ENCODE results near the gene BMPR1B.

BMPR1B gene

GRCh38 chr4:95155759-95156451 lies 398.1 kb downstream of the BMPR1B start:
- Histone ChIP-seq H3K27me3 (ENCODE audit: insufficient read depth, poor library complexity, severe bottlenecking) (no peaks in the 10 kb centered on the region), H3K4me3 (replicated peaks; ENCODE audit: insufficient read depth, low read length) (no peak overlapping the region), H3K27ac (replicated peaks) (no peak overlapping the region)
- TF ChIP-seq GABPA (IDR thresholded peaks at IDR 0.05; ENCODE audit: low read depth): no peak
- no peak for TF ChIP-seq SPI1 (IDR thresholded peaks at IDR 0.05; ENCODE audit: borderline replicate concordance, low read depth)
- TF ChIP-seq, protein P1, sequence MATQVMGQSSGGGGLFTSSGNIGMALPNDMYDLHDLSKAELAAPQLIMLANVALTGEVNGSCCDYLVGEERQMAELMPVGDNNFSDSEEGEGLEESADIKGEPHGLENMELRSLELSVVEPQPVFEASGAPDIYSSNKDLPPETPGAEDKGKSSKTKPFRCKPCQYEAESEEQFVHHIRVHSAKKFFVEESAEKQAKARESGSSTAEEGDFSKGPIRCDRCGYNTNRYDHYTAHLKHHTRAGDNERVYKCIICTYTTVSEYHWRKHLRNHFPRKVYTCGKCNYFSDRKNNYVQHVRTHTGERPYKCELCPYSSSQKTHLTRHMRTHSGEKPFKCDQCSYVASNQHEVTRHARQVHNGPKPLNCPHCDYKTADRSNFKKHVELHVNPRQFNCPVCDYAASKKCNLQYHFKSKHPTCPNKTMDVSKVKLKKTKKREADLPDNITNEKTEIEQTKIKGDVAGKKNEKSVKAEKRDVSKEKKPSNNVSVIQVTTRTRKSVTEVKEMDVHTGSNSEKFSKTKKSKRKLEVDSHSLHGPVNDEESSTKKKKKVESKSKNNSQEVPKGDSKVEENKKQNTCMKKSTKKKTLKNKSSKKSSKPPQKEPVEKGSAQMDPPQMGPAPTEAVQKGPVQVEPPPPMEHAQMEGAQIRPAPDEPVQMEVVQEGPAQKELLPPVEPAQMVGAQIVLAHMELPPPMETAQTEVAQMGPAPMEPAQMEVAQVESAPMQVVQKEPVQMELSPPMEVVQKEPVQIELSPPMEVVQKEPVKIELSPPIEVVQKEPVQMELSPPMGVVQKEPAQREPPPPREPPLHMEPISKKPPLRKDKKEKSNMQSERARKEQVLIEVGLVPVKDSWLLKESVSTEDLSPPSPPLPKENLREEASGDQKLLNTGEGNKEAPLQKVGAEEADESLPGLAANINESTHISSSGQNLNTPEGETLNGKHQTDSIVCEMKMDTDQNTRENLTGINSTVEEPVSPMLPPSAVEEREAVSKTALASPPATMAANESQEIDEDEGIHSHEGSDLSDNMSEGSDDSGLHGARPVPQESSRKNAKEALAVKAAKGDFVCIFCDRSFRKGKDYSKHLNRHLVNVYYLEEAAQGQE (IDR thresholded peaks at IDR 0.05; ENCODE audit: insufficient replicate concordance, low read depth): no peak
- TF ChIP-seq POLR2AphosphoS5 (IDR thresholded peaks at IDR 0.05; ENCODE audit: low read depth): no peak
- TF ChIP-seq CTCF (IDR thresholded peaks at IDR 0.05; ENCODE audit: insufficient read depth, low read length): peak; percentile 12
- no peak for DNase-seq (ENCODE audit: low read depth in 1 of 2, low spot score in 1 of 2)

- Histone ChIP-seq H3K4me3 (replicated peaks; ENCODE audit: insufficient read depth, low read length) (no peak overlapping the region), H3K27ac (replicated peaks) (no peak overlapping the region), H3K27me3 (ENCODE audit: insufficient read depth, poor library complexity, severe bottlenecking) (no peaks in the 10 kb centered on the region)
- TF ChIP-seq GABPA (IDR thresholded peaks at IDR 0.05; ENCODE audit: low read depth): no peak
- TF ChIP-seq, protein P1 (IDR thresholded peaks at IDR 0.05; ENCODE audit: insufficient replicate concordance, low read depth): no peak
- no peak for TF ChIP-seq POLR2AphosphoS5 (IDR thresholded peaks at IDR 0.05; ENCODE audit: low read depth)
- no peak for TF ChIP-seq SPI1 (IDR thresholded peaks at IDR 0.05; ENCODE audit: borderline replicate concordance, low read depth)
- TF ChIP-seq CTCF (IDR thresholded peaks at IDR 0.05; ENCODE audit: insufficient read depth, low read length): no peak
- DNase-seq (ENCODE audit: low read depth in 1 of 2, low spot score in 1 of 2): no peak
Measured at GRCh38 chr4:95156452-95156765, 398.7 kb downstream of the BMPR1B start.

- Histone ChIP-seq H3K4me3 (replicated peaks; ENCODE audit: insufficient read depth, low read length) (no peak overlapping the region), H3K27ac (replicated peaks) (no peak overlapping the region), H3K27me3 (ENCODE audit: insufficient read depth, poor library complexity, severe bottlenecking) (no peaks in the 10 kb centered on the region)
- no peak for DNase-seq (ENCODE audit: low read depth in 1 of 2, low spot score in 1 of 2)
- TF ChIP-seq POLR2AphosphoS5 (IDR thresholded peaks at IDR 0.05; ENCODE audit: low read depth): no peak
- TF ChIP-seq SPI1 (IDR thresholded peaks at IDR 0.05; ENCODE audit: borderline replicate concordance, low read depth): no peak
- TF ChIP-seq CTCF (IDR thresholded peaks at IDR 0.05; ENCODE audit: insufficient read depth, low read length): no peak
- no peak for TF ChIP-seq GABPA (IDR thresholded peaks at IDR 0.05; ENCODE audit: low read depth)
- TF ChIP-seq, protein P1 (IDR thresholded peaks at IDR 0.05; ENCODE audit: insufficient replicate concordance, low read depth): no peak
Measured at GRCh38 chr4:95157596-95157995, 399.8 kb downstream of the BMPR1B start.

All from HL-60 (cell line).